ENCODE measurements around the gene PGAP1. TPM values are rescaled to one million over a fixed set of nuclear protein-coding genes. Genes with fewer than 3 reads are reported as not detected.

PGAP1 gene
- total RNA-seq, 1 experiment from 2014 or later: 15.7 TPM

Other genes starting within 250 kb of the PGAP1 start
- gene GTF3C3, start 127.0 kb downstream of the PGAP1 start, total RNA-seq (2021; ENCODE audit: unreplicated experiment): 54.4 TPM
- 0.33 TPM for gene C2orf66, start 117.4 kb downstream of the PGAP1 start, total RNA-seq (2021; ENCODE audit: unreplicated experiment)